Activated CD8-positive, alpha-beta memory T cell treated with anti-CD3 and anti-CD28 coated beads for 36 hours (primary cell): Measurements from ENCODE around the gene ZCCHC4. TPM values are rescaled to one million over a fixed set of nuclear protein-coding genes. Genes with fewer than 3 reads are reported as not detected.

Experiments
- CTCF ChIA-PET: fragments of 350-600 bp; sonication (Branson Sonifier 250); formaldehyde crosslinking; loops from one replicate; lab custom pipeline; 2021; ENCODE audit warnings: antibody characterized with exemption; lab: Charles Lee
- POLR2A ChIA-PET: fragments of 350-600 bp; sonication (Branson Sonifier 250); formaldehyde crosslinking; loops from one replicate; lab custom pipeline; 2021; ENCODE audit warnings: antibody characterized with exemption; lab: Charles Lee
- total RNA-seq, 2 experiments: library from RNA; stranded (reverse); gene quantifications; one replicate each; pipeline ENCODE4 v1.2.3, GENCODE V29; 2021

ZCCHC4 gene
- total RNA-seq, 2 experiments from 2014 or later = 15.3 to 15.9 TPM

GRCh38 chr4:25410820-25411529 lies 98.4 kb downstream of the ZCCHC4 start:
- CTCF ChIA-PET = no interaction called here
- POLR2A ChIA-PET = no interaction called here

- POLR2A ChIA-PET = no interaction called here
- CTCF ChIA-PET = no interaction called here
Measured at GRCh38 chr4:25413261-25413660, 100.7 kb downstream of the ZCCHC4 start.

DNA sequence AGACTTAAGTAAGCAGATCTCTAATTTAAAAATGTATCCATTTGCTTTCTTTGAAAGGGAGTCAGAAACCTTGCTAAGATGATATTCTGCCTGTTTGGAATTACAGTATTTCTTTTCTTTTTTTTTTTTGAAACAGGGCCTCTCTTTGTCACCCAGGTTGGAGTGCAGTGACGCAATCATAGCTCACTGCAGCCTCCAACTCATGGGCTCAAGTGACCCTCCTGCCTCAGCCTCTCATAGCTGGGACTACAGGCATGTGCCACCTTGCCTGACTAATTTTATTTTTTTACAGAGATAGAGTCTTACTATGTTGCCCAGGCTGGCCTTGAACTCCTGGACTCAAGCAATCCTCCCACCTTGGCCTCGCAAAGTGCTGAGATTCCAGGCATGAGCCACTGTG lies 104.4 kb downstream of the ZCCHC4 start:
- POLR2A ChIA-PET = no interaction called here
- CTCF ChIA-PET = no interaction called here

Other genes starting within 250 kb of the ZCCHC4 start
- 10 to 100 TPM in 1 of 2 experiments, 1 to 10 TPM in 1; 7.5 to 10.4 TPM for gene SEPSECS, start 152.3 kb upstream of the ZCCHC4 start, total RNA-seq
- gene PI4K2B, start 78.7 kb upstream of the ZCCHC4 start, total RNA-seq = 10 to 100 TPM; 40.0 to 40.6 TPM
- gene ANAPC4, start 64.5 kb downstream of the ZCCHC4 start, total RNA-seq = 10 to 100 TPM; 33.4 to 37.6 TPM